ENCODE results near the gene DDAH2. TPM values are rescaled to one million over a fixed set of nuclear protein-coding genes. Genes with fewer than 3 reads are reported as not detected.

Gene DDAH2
- total RNA-seq, 1 donor from 2014 or later = 194 TPM

- Mint-ChIP-seq H3K4me1 (peaks cover 16% of the 10 kb centered on the region), H3K4me3 (no peak overlapping the region)
These were observed 20.9 kb downstream of the DDAH2 start for GRCh38 chr6:31708224-31708623.

GRCh38 chr6:31707701-31708100, 21.4 kb downstream of the DDAH2 start:
- no peak for TF ChIP-seq CTCF (conservative IDR thresholded peaks at IDR 0.05)
- DNase-seq (ENCODE audit: low read depth, low spot score) = no peak
- no peaks in the 10 kb centered on the region for H3K36me3 Mint-ChIP-seq (ENCODE audit: low read depth)
- no peak overlapping the region for H3K4me3 Mint-ChIP-seq
- no peaks in the 10 kb centered on the region for H3K27me3 Mint-ChIP-seq (ENCODE audit: low read depth)
- H3K27ac Mint-ChIP-seq (ENCODE audit: unreplicated experiment) = no peak overlapping the region
- peaks cover 12% of the 10 kb centered on the region for H3K4me1 Mint-ChIP-seq
- H3K9me3 Mint-ChIP-seq = no peaks in the 10 kb centered on the region

More at GRCh38 chr6:31708224-31708623, 20.9 kb downstream of the DDAH2 start:
- TF ChIP-seq CTCF (conservative IDR thresholded peaks at IDR 0.05) = no peak
- no peak overlapping the region for H3K27ac Mint-ChIP-seq (ENCODE audit: unreplicated experiment)
- H3K27me3 Mint-ChIP-seq (ENCODE audit: low read depth) = no peaks in the 10 kb centered on the region
- DNase-seq (ENCODE audit: low read depth, low spot score) = no peak
- no peaks in the 10 kb centered on the region for H3K9me3 Mint-ChIP-seq
- no peaks in the 10 kb centered on the region for H3K36me3 Mint-ChIP-seq (ENCODE audit: low read depth)

GRCh38 chr6:31706599-31706998, 22.5 kb downstream of the DDAH2 start, which contains the start of gene LY6G6F:
Gene LY6G6F, plus strand, starts transcription at chr6:31706866. Its CDS starts 41 bp downstream, at chr6:31706907.
- DNase-seq (ENCODE audit: low read depth, low spot score) = no peak
- Mint-ChIP-seq H3K36me3 (ENCODE audit: low read depth) (no peaks in the 10 kb centered on the region), H3K4me3 (peak within 1 kb of the TSS; percentile 65), H3K27ac (ENCODE audit: unreplicated experiment) (no peak within 1 kb of the TSS), H3K27me3 (ENCODE audit: low read depth) (no peaks in the 10 kb centered on the region), H3K9me3 (no peaks in the 10 kb centered on the region), H3K4me1 (peaks cover 11% of the 10 kb centered on the region)
- TF ChIP-seq CTCF (conservative IDR thresholded peaks at IDR 0.05) = no peak

- Mint-ChIP-seq H3K4me1 (peaks cover 18% of the 10 kb centered on the region), H3K36me3 (ENCODE audit: low read depth) (no peaks in the 10 kb centered on the region), H3K27ac (ENCODE audit: unreplicated experiment) (no peak overlapping the region), H3K9me3 (no peaks in the 10 kb centered on the region), H3K4me3 (no peak overlapping the region), H3K27me3 (ENCODE audit: low read depth) (no peaks in the 10 kb centered on the region)
- DNase-seq (ENCODE audit: low read depth, low spot score) = no peak
- TF ChIP-seq CTCF (conservative IDR thresholded peaks at IDR 0.05) = no peak
These were observed 23.2 kb downstream of the DDAH2 start for GRCh38 chr6:31705931-31706330.

GRCh38 chr6:31702819-31703716, 26.0 kb downstream of the DDAH2 start, which contains the start of gene ABHD16A:
Gene ABHD16A, minus strand, starts transcription at chr6:31703324. Its CDS starts 43 bp downstream, at chr6:31703281.
- H3K36me3 Mint-ChIP-seq (ENCODE audit: low read depth) = peaks cover under 1% of the 10 kb centered on the region
- TF ChIP-seq CTCF (conservative IDR thresholded peaks at IDR 0.05) = peak; percentile 20
- H3K4me1 Mint-ChIP-seq = peaks cover 20% of the 10 kb centered on the region
- H3K27me3 Mint-ChIP-seq (ENCODE audit: low read depth) = no peaks in the 10 kb centered on the region
- DNase-seq (ENCODE audit: low read depth, low spot score) = peak; percentile 94
- H3K4me3 Mint-ChIP-seq = peak within 1 kb of the TSS; percentile 94
- H3K9me3 Mint-ChIP-seq = no peaks in the 10 kb centered on the region
- H3K27ac Mint-ChIP-seq (ENCODE audit: unreplicated experiment) = peak within 1 kb of the TSS; percentile 91
